Liver (tissue), 9 donors: Measurements from ENCODE around the gene EIF3D. TPM values are rescaled to one million over a fixed set of nuclear protein-coding genes. Genes with fewer than 3 reads are reported as not detected.

Source experiments
- DNase-seq: peaks from one replicate; pipeline ENCODE4 v3.0.0-alpha.2; 2017; ENCODE audit warnings: low spot score
- H3K27ac ChIP-seq, 2 donors: one replicate each; pipeline ENCODE4 v1.7.0; 2013; ENCODE audit warnings: inconsistent platforms in 2 of 2, low read length in 2 of 2, control low read depth in 1 of 2, low read depth in 1 of 2, mild to moderate bottlenecking in 1 of 2
- H3K27me3 ChIP-seq, 4 donors: one replicate each; pipeline versions ENCODE4 v1.6.1 to v1.7.0; 2013; ENCODE audit warnings: low read length in 3 of 4, inconsistent platforms in 1 of 4, mild to moderate bottlenecking in 1 of 4, moderate library complexity in 1 of 4; ENCODE audit not compliant: control insufficient read depth in 4 of 4, insufficient read depth in 4 of 4
- H3K36me3 ChIP-seq, 4 donors: one replicate each; pipeline versions ENCODE4 v1.6.1 to v1.7.0; 2013; ENCODE audit warnings: low read length in 3 of 4, mild to moderate bottlenecking in 3 of 4, low read depth in 1 of 4, moderate library complexity in 1 of 4; ENCODE audit not compliant: control insufficient read depth in 4 of 4, insufficient read depth in 3 of 4
- H3K4me1 ChIP-seq, 4 donors: one replicate each; pipeline versions ENCODE4 v1.6.1 to v1.7.0; 2013; ENCODE audit warnings: low read length in 3 of 4, mild to moderate bottlenecking in 3 of 4, moderate library complexity in 1 of 4; ENCODE audit not compliant: control insufficient read depth in 4 of 4, insufficient read depth in 4 of 4
- H3K4me3 ChIP-seq, 3 donors: one replicate each; pipeline versions ENCODE4 v1.6.1 to v1.7.0; 2013; ENCODE audit warnings: low read length in 3 of 3, control low read depth in 1 of 3, low read depth in 1 of 3, mild to moderate bottlenecking in 1 of 3
- H3K9ac ChIP-seq, 2 donors: one replicate each; pipeline ENCODE4 v1.7.0; 2013; ENCODE audit warnings: low read length in 2 of 2, mild to moderate bottlenecking in 2 of 2, moderate library complexity in 2 of 2, control low read depth in 1 of 2, low read depth in 1 of 2
- H3K9me3 ChIP-seq, 4 donors: one replicate each; pipeline versions ENCODE4 v1.6.1 to v1.7.0; 2013; ENCODE audit warnings: low read length in 3 of 4; ENCODE audit not compliant: control insufficient read depth in 4 of 4
- EGR1 ChIP-seq, 2 donors: IDR thresholded peaks; 2 replicates each; pipeline ENCODE4 v1.6.1; 2016 to 2018; ENCODE audit warnings: antibody characterized with exemption in 2 of 2, low read depth in 2 of 2
- FOXA1 ChIP-seq: IDR thresholded peaks from 2 replicates; pipeline ENCODE4 v1.6.1; 2016; ENCODE audit warnings: antibody characterized with exemption
- FOXA2 ChIP-seq: IDR thresholded peaks from 2 replicates; pipeline ENCODE4 v1.6.1; 2016; ENCODE audit warnings: antibody characterized with exemption
- GABPA ChIP-seq, 2 donors: IDR thresholded peaks in 1 of 2; conservative IDR thresholded peaks in 1 of 2; 2 replicates each; pipeline ENCODE4 v1.6.1; 2016; ENCODE audit warnings: antibody characterized with exemption in 2 of 2, mild to moderate bottlenecking in 1 of 2, moderate library complexity in 1 of 2
- HNF4A ChIP-seq, 2 donors: conservative IDR thresholded peaks; 2 replicates each; pipeline ENCODE4 v1.6.1; 2016; ENCODE audit warnings: antibody characterized with exemption in 2 of 2, mild to moderate bottlenecking in 2 of 2
- HNF4G ChIP-seq: IDR thresholded peaks from 2 replicates; pipeline ENCODE4 v1.6.1; 2016; ENCODE audit warnings: antibody characterized with exemption
- JUND ChIP-seq, 2 donors: IDR thresholded peaks; 2 replicates each; pipeline ENCODE4 v1.6.1; 2016; ENCODE audit warnings: antibody characterized with exemption in 2 of 2
- NR2F2 ChIP-seq: IDR thresholded peaks from 2 replicates; pipeline ENCODE4 v1.6.1; 2016; ENCODE audit warnings: antibody characterized with exemption
- RAD21 ChIP-seq, 2 donors: IDR thresholded peaks; 2 replicates each; pipeline ENCODE4 v1.6.1; 2016; ENCODE audit warnings: antibody characterized with exemption in 2 of 2, mild to moderate bottlenecking in 2 of 2
- RXRA ChIP-seq, 2 donors: IDR thresholded peaks; 2 replicates each; pipeline ENCODE4 v1.6.1; 2017 to 2018; ENCODE audit warnings: antibody characterized with exemption in 2 of 2, mild to moderate bottlenecking in 1 of 2
- TAF1 ChIP-seq: conservative IDR thresholded peaks from 2 replicates; pipeline ENCODE4 v1.6.1; 2016; ENCODE audit warnings: antibody characterized with exemption, mild to moderate bottlenecking
- YY1 ChIP-seq: IDR thresholded peaks from 2 replicates; pipeline ENCODE4 v1.6.1; 2016; ENCODE audit warnings: antibody characterized with exemption, mild to moderate bottlenecking
- WGBS: extraction: QIAGEN DNeasy Blood & Tissue Kit; methylation state at CpG from one replicate; pipeline ENCODE4 v1.1.7; 2013; 5-methylcytosine and 5-hydroxymethylcytosine counted together
- polyA plus RNA-seq, 2 donors: library from polyadenylated mRNA; stranded (reverse) in 1 of 2; unstranded in 1 of 2; fragments of 200-250 nt in 1 of 2; fragments of >200 nt in 1 of 2; fragmentation: Nextera tagmentation in 1 of 2; extraction: Ambion mirVana in 1 of 2; gene quantifications; one replicate each; pipeline versions ENCODE4 v1.2.1 to v1.2.3, GENCODE V29; 2013 to 2015
- total RNA-seq, 2 donors: library from RNA; depleted of rRNA; stranded (reverse); fragments of >200 nt; gene quantifications; one replicate each; pipeline ENCODE4 v1.2.3, GENCODE V29; 2014
- TF ChIP-seq, protein P1 (sequence below): IDR thresholded peaks from 2 replicates; pipeline ENCODE4 v1.6.1; 2016; ENCODE audit warnings: antibody characterized with exemption
- TF ChIP-seq, protein P2 (sequence below): fragments of 150-350 bp; IDR thresholded peaks from 2 replicates; pipeline ENCODE4 v1.5.1; 2017; ENCODE audit warnings: improper control_type of control experiment, low read depth, low read length; ENCODE audit not compliant: missing input control
- TF ChIP-seq, protein P3 (sequence below): IDR thresholded peaks from 2 replicates; pipeline ENCODE4 v1.6.1; 2016; ENCODE audit warnings: antibody characterized with exemption, mild to moderate bottlenecking
- TF ChIP-seq, protein P4 (sequence below): IDR thresholded peaks from 2 replicates; pipeline ENCODE4 v1.6.1; 2016; ENCODE audit warnings: antibody characterized with exemption
- donor health status: healthy.
- donor health status: healthy.
- donor health status: healthy.
- donor health status: healthy.
- donor health status: healthy.

The EIF3D gene
- total and polyA plus RNA-seq, 4 donors: 32.8 to 169 (median 80.3) TPM

DNA sequence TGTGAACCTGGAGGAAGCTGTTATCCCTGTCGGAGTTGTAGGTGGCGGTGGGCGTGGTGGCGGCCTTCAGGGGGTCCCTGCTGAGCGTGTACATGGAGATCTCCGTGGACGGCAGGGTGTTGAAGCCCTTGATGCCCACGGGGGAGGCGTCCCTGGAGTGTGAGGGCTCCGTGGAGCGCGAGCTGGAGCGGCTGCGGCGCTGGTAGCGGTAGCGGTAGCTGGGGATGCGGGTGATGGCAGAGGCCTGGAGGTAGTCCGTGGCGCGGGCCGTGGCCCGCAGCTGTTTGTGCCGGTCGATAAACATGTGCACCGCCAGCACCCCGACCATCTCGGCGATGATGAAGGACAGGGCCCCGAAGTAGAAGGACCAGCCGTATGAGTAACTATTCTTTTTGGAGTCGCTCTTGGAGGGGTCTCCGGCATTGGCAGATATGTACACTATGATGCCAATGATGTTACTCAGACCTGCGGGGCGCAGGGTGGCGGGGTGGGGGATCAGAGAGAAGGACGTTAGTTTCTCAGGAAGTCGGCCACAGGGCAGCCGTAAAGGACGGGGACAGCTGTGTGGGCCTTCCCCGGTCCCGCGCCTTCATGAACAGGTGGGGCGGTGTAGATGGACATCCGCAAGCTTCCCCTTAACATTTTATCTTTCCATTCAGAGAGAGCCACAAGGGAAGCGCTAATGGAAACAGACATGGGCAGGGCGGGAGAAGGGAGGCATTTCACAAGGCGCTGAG lies 35.6 kb upstream of the EIF3D start:
- no peak overlapping the region for H3K9ac ChIP-seq
- DNase-seq: no peak
- H3K27ac ChIP-seq: no peak overlapping the region
- no peak overlapping the region for H3K4me3 ChIP-seq
- no peaks in the 10 kb centered on the region for H3K4me1 ChIP-seq
- H3K27me3 ChIP-seq: peaks cover 2 to 6% (median 4%) of the 10 kb centered on the region in 4 donors
- no peak for TF ChIP-seq FOXA1
- TF ChIP-seq TAF1: no peak
- TF ChIP-seq YY1: no peak
- H3K36me3 ChIP-seq: no peaks in the 10 kb centered on the region
- 69% methylated on average over 48 of the region's 48 CpGs for WGBS
- H3K9me3 ChIP-seq: no peaks in the 10 kb centered on the region

DNA sequence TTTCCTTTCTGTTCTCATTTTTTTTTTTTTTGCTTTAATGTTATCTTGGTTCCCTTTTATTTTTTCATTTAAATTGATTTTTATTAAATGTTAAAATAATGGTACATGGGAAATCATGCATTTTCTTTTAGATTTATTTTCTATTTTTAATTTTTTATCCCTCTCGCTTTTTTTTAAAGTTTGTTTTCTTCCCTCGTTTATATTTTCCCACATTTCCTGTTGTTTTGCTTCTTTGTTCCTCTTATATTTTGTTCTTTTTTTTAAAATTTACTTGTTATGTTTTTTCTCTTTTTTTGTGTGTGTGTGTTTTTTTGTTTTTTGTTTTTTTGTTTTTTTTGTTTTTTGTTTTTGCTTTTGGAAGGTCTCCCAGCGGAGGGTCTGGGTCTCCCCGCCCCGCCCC lies 34.9 kb upstream of the EIF3D start:
- H3K27me3 ChIP-seq: peaks cover 2 to 6% (median 4%) of the 10 kb centered on the region in 4 donors
- H3K9me3 ChIP-seq: no peaks in the 10 kb centered on the region
- H3K9ac ChIP-seq: no peak overlapping the region
- H3K4me1 ChIP-seq: no peaks in the 10 kb centered on the region
- no peak overlapping the region for H3K27ac ChIP-seq
- WGBS: 30% methylated on average over 5 of the region's 5 CpGs
- H3K4me3 ChIP-seq: no peak overlapping the region
- DNase-seq: no peak
- no peak for TF ChIP-seq EGR1 (IDR thresholded peaks at IDR 0.05; ENCODE audit: low read depth in 2 of 2)
- TF ChIP-seq, protein P1, sequence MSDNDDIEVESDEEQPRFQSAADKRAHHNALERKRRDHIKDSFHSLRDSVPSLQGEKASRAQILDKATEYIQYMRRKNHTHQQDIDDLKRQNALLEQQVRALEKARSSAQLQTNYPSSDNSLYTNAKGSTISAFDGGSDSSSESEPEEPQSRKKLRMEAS: no peak
- H3K36me3 ChIP-seq: no peaks in the 10 kb centered on the region

DNA sequence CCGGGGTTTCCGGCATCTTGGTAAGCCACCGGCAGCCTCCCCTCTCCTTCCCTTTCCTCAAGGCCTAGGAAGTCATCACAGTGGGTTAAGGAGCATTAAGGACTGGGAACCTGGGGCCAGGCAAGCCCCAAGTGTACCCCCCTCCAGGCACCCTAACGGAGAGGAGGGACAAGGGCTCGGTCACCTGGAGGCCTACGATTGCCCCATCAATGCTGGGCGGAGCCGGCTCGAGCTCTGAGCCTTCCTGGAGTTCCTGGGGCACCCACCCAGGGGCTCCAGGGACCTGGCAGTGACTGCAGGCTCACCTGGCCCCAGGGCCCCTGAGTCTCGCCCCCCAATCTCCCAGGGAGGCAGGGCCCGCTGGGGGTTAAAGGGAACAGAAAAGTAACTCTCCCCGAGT lies 34.5 kb upstream of the EIF3D start:
- no peaks in the 10 kb centered on the region for H3K36me3 ChIP-seq
- no peak for TF ChIP-seq GABPA (IDR thresholded peaks at IDR 0.05 in 1 of 2, conservative IDR thresholded peaks at IDR 0.05 in 1 of 2)
- no peak overlapping the region for H3K9ac ChIP-seq
- H3K4me3 ChIP-seq: no peak overlapping the region
- WGBS: 40% methylated on average over 12 of the region's 12 CpGs
- no peak overlapping the region for H3K27ac ChIP-seq
- H3K27me3 ChIP-seq: peaks cover 2 to 6% (median 4%) of the 10 kb centered on the region in 4 donors
- H3K4me1 ChIP-seq: no peaks in the 10 kb centered on the region
- no peak for DNase-seq
- H3K9me3 ChIP-seq: no peaks in the 10 kb centered on the region

DNA sequence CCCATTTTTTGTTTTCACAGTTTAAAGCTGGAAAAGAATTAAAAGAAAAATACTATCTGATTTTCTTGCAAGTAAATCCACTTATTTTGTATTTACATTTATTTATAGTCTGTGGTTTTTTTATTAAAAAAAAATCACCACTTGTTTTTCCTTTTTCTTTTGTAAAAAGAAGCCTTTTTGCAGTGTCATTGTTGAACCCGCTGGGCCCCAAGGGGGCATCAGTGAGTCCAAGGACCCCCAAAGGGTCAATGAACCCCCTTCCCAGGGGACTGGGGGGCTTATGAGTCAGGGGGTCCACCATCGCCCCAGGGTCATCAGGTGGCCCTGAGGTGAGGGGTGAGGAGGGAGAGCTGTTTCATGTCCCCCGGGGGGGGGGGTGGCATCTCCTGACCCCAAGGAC lies 34.0 kb upstream of the EIF3D start:
- Histone ChIP-seq H3K9ac (no peak overlapping the region), H3K36me3 (no peaks in the 10 kb centered on the region), H3K4me3 (no peak overlapping the region), H3K4me1 (no peaks in the 10 kb centered on the region), H3K9me3 (no peaks in the 10 kb centered on the region), H3K27ac (no peak overlapping the region), H3K27me3 (peaks cover 2 to 6% (median 4%) of the 10 kb centered on the region in 4 donors)
- DNase-seq: no peak
- 56% methylated on average over 3 of the region's 3 CpGs for WGBS
- TF ChIP-seq HNF4A (conservative IDR thresholded peaks at IDR 0.05): no peak
- TF ChIP-seq FOXA2: no peak
- TF ChIP-seq, protein P2, sequence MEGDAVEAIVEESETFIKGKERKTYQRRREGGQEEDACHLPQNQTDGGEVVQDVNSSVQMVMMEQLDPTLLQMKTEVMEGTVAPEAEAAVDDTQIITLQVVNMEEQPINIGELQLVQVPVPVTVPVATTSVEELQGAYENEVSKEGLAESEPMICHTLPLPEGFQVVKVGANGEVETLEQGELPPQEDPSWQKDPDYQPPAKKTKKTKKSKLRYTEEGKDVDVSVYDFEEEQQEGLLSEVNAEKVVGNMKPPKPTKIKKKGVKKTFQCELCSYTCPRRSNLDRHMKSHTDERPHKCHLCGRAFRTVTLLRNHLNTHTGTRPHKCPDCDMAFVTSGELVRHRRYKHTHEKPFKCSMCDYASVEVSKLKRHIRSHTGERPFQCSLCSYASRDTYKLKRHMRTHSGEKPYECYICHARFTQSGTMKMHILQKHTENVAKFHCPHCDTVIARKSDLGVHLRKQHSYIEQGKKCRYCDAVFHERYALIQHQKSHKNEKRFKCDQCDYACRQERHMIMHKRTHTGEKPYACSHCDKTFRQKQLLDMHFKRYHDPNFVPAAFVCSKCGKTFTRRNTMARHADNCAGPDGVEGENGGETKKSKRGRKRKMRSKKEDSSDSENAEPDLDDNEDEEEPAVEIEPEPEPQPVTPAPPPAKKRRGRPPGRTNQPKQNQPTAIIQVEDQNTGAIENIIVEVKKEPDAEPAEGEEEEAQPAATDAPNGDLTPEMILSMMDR: no peak
- no peak for TF ChIP-seq RAD21 (IDR thresholded peaks at IDR 0.05)
- no peak for TF ChIP-seq NR2F2
- TF ChIP-seq, protein P3, sequence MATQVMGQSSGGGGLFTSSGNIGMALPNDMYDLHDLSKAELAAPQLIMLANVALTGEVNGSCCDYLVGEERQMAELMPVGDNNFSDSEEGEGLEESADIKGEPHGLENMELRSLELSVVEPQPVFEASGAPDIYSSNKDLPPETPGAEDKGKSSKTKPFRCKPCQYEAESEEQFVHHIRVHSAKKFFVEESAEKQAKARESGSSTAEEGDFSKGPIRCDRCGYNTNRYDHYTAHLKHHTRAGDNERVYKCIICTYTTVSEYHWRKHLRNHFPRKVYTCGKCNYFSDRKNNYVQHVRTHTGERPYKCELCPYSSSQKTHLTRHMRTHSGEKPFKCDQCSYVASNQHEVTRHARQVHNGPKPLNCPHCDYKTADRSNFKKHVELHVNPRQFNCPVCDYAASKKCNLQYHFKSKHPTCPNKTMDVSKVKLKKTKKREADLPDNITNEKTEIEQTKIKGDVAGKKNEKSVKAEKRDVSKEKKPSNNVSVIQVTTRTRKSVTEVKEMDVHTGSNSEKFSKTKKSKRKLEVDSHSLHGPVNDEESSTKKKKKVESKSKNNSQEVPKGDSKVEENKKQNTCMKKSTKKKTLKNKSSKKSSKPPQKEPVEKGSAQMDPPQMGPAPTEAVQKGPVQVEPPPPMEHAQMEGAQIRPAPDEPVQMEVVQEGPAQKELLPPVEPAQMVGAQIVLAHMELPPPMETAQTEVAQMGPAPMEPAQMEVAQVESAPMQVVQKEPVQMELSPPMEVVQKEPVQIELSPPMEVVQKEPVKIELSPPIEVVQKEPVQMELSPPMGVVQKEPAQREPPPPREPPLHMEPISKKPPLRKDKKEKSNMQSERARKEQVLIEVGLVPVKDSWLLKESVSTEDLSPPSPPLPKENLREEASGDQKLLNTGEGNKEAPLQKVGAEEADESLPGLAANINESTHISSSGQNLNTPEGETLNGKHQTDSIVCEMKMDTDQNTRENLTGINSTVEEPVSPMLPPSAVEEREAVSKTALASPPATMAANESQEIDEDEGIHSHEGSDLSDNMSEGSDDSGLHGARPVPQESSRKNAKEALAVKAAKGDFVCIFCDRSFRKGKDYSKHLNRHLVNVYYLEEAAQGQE: no peak
- no peak for TF ChIP-seq TAF1
- TF ChIP-seq HNF4G: no peak
- TF ChIP-seq, protein P1: no peak
- TF ChIP-seq JUND (IDR thresholded peaks at IDR 0.05): no peak
- TF ChIP-seq RXRA (IDR thresholded peaks at IDR 0.05): no peak
- TF ChIP-seq GABPA (IDR thresholded peaks at IDR 0.05 in 1 of 2, conservative IDR thresholded peaks at IDR 0.05 in 1 of 2): no peak
- TF ChIP-seq, protein P4, sequence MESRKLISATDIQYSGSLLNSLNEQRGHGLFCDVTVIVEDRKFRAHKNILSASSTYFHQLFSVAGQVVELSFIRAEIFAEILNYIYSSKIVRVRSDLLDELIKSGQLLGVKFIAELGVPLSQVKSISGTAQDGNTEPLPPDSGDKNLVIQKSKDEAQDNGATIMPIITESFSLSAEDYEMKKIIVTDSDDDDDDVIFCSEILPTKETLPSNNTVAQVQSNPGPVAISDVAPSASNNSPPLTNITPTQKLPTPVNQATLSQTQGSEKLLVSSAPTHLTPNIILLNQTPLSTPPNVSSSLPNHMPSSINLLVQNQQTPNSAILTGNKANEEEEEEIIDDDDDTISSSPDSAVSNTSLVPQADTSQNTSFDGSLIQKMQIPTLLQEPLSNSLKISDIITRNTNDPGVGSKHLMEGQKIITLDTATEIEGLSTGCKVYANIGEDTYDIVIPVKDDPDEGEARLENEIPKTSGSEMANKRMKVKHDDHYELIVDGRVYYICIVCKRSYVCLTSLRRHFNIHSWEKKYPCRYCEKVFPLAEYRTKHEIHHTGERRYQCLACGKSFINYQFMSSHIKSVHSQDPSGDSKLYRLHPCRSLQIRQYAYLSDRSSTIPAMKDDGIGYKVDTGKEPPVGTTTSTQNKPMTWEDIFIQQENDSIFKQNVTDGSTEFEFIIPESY: no peak
